DOHH2 (cell line): ENCODE data around the gene SLC9A5.

Source experiments
- H3F3A ChIP-seq: fragments of 200-600 bp; sonication (generic), shearing (Covaris generic); 2 replicates; pipeline ENCODE4 v1.6.0; 2016; ENCODE audit warnings: antibody characterized with exemption, mild to moderate bottlenecking; ENCODE audit not compliant: control insufficient read depth, insufficient read depth
- H3K27ac ChIP-seq: fragments of 200-600 bp; sonication (generic); 2 replicates; pipeline ENCODE4 v1.5.1; 2014; ENCODE audit warnings: low read depth, mild to moderate bottlenecking, low read length, moderate library complexity
- H3K27me3 ChIP-seq: fragments of 200-600 bp; sonication (generic); 2 replicates; pipeline ENCODE4 v1.6.1; 2014; ENCODE audit warnings: mild to moderate bottlenecking, low read length, mixed read lengths; ENCODE audit not compliant: control insufficient read depth
- H3K36me3 ChIP-seq: fragments of 200-600 bp; sonication (generic); 2 replicates; pipeline ENCODE4 v1.6.1; 2014; ENCODE audit warnings: mild to moderate bottlenecking, low read length, moderate library complexity, mixed read lengths; ENCODE audit not compliant: control insufficient read depth
- H3K4me1 ChIP-seq: fragments of 200-600 bp; sonication (generic); 2 replicates; pipeline ENCODE4 v1.6.1; 2014; ENCODE audit warnings: mild to moderate bottlenecking, low read length, mixed read lengths; ENCODE audit not compliant: control insufficient read depth
- H3K4me2 ChIP-seq: fragments of 200-600 bp; sonication (generic); 2 replicates; pipeline ENCODE4 v1.6.0; 2014; ENCODE audit warnings: mild to moderate bottlenecking, low read length, moderate library complexity
- H3K4me3 ChIP-seq: fragments of 200-600 bp; sonication (generic); 2 replicates; pipeline ENCODE4 v1.5.1; 2014; ENCODE audit warnings: mild to moderate bottlenecking, low read length, mixed read lengths
- H3K79me2 ChIP-seq: fragments of 200-600 bp; sonication (generic); 2 replicates; pipeline ENCODE4 v1.6.1; 2014; ENCODE audit warnings: mild to moderate bottlenecking, low read length, mixed read lengths; ENCODE audit not compliant: control insufficient read depth
- H3K9me2 ChIP-seq: fragments of 200-600 bp; sonication (generic); replicated peaks from 2 replicates; pipeline ENCODE4 v1.6.1; 2014; ENCODE audit warnings: mild to moderate bottlenecking, low read length, mixed read lengths; ENCODE audit not compliant: control insufficient read depth
- H3K9me3 ChIP-seq: fragments of 200-600 bp; sonication (generic); 2 replicates; pipeline ENCODE4 v1.6.1; 2014; ENCODE audit warnings: antibody characterized with exemption, low read length, mixed read lengths; ENCODE audit not compliant: control insufficient read depth, insufficient read depth
- H4K20me1 ChIP-seq: fragments of 200-600 bp; sonication (generic); 2 replicates; pipeline ENCODE4 v1.6.0; 2014; ENCODE audit warnings: low read depth, mild to moderate bottlenecking, antibody characterized with exemption, low read length, moderate library complexity; ENCODE audit not compliant: control insufficient read depth, insufficient read depth
- EZH2phosphoT487 ChIP-seq: fragments of 200-600 bp; sonication (generic); IDR thresholded peaks from 2 replicates; pipeline ENCODE4 v1.6.1; 2017; ENCODE audit warnings: borderline replicate concordance, mild to moderate bottlenecking, antibody characterized with exemption, low read length, moderate library complexity, mixed read lengths
- TF ChIP-seq, protein P1 (sequence below): fragments of 200-600 bp; sonication (generic); IDR thresholded peaks from one replicate; pipeline ENCODE4 v1.5.1; 2014; ENCODE audit warnings: antibody characterized with exemption, mild to moderate bottlenecking, low read depth, low read length; ENCODE audit not compliant: poor library complexity, severe bottlenecking

The SLC9A5 gene

GRCh38 chr16:67209565-67209964, 39.2 kb upstream of the SLC9A5 start:
- H3K9me2 ChIP-seq: no peaks in the 10 kb centered on the region
- H3F3A ChIP-seq: no peaks in the 10 kb centered on the region
- no peaks in the 10 kb centered on the region for H3K79me2 ChIP-seq
- no peaks in the 10 kb centered on the region for H3K36me3 ChIP-seq
- H3K27me3 ChIP-seq: peaks cover 3% of the 10 kb centered on the region; the same call in 1 of the 2 replicates
- no peak overlapping the region for H3K27ac ChIP-seq
- TF ChIP-seq, protein P1, sequence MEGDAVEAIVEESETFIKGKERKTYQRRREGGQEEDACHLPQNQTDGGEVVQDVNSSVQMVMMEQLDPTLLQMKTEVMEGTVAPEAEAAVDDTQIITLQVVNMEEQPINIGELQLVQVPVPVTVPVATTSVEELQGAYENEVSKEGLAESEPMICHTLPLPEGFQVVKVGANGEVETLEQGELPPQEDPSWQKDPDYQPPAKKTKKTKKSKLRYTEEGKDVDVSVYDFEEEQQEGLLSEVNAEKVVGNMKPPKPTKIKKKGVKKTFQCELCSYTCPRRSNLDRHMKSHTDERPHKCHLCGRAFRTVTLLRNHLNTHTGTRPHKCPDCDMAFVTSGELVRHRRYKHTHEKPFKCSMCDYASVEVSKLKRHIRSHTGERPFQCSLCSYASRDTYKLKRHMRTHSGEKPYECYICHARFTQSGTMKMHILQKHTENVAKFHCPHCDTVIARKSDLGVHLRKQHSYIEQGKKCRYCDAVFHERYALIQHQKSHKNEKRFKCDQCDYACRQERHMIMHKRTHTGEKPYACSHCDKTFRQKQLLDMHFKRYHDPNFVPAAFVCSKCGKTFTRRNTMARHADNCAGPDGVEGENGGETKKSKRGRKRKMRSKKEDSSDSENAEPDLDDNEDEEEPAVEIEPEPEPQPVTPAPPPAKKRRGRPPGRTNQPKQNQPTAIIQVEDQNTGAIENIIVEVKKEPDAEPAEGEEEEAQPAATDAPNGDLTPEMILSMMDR: no peak
- no peak for TF ChIP-seq EZH2phosphoT487
- H3K9me3 ChIP-seq: no peaks in the 10 kb centered on the region
- no peaks in the 10 kb centered on the region for H4K20me1 ChIP-seq
- no peak overlapping the region for H3K4me3 ChIP-seq
- no peak overlapping the region for H3K4me2 ChIP-seq
- no peaks in the 10 kb centered on the region for H3K4me1 ChIP-seq

DNA sequence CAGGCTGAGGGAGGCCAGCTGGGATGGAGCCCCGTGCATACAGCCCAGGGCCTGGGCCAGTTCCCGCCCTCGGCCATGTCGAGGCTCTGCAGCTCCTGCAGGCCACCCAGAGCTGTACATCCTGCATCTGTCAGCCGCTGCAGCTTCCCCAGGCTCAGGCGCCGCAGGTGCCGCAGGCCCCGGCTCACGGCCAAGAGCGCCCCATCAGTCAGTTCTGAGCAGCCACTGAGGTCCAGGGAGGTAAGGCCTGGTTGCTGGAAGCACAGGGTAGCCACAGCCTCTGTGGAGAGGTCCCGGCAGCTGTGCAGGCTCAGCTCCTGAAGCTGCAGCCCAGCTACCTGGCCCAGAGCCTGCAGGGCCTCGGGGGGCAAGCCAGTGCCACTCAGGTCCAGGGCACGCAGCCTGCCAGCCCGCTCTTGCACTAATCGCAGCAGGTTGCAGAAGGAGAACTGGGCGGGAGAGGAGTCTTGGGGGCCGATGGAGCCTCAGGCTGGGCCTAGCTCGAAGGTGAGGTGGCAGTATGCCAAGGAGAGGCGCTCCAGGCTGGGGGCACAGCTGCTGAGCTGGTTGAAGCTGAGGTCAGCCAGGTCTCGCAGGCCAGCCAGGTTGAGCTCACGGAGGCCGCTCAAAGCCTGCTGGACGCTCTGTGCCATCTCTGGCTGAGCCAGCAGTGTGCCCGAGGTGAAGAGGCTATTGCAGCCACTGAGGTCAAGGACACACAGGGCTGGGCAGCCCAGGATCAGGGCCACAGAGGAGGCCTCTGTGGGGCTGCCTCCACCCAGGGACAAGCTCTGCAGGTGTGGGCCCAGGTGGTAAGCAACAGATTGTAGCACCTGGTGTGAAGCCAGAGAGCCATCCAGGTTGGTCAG, 38.5 kb upstream of the SLC9A5 start:
- Histone ChIP-seq H3K4me3 (no peak overlapping the region), H3F3A (no peaks in the 10 kb centered on the region), H3K36me3 (no peaks in the 10 kb centered on the region), H3K9me2 (no peaks in the 10 kb centered on the region), H3K27ac (no peak overlapping the region), H3K27me3 (peaks cover 3% of the 10 kb centered on the region; the same call in 1 of the 2 replicates), H3K4me2 (no peak overlapping the region), H4K20me1 (no peaks in the 10 kb centered on the region), H3K79me2 (no peaks in the 10 kb centered on the region), H3K9me3 (no peaks in the 10 kb centered on the region), H3K4me1 (no peaks in the 10 kb centered on the region)
- TF ChIP-seq EZH2phosphoT487: no peak
- TF ChIP-seq, protein P1: no peak

DNA sequence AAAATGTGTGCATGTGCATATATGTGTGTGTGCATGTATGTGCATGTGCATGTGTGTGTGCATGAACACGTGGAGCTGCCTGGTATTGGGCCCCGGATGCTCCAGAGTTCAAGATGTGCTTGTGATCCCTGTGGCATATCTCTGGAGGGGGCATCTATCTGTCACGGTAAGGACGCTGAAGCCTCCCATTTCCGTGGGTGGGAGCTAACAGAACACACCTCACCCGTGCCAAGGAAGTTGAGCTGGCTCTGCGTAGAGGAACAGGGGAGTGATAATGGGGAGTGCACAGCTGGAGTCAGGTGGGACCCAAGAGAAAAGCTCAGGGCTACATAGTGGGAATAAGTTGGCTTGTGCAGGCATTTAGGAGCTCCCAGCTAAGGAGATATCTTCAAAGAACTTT, 37.1 kb upstream of the SLC9A5 start:
- no peaks in the 10 kb centered on the region for H3K9me3 ChIP-seq
- no peaks in the 10 kb centered on the region for H4K20me1 ChIP-seq
- H3F3A ChIP-seq: no peaks in the 10 kb centered on the region
- no peak overlapping the region for H3K27ac ChIP-seq
- no peaks in the 10 kb centered on the region for H3K79me2 ChIP-seq
- TF ChIP-seq EZH2phosphoT487: no peak
- TF ChIP-seq, protein P1: no peak
- no peaks in the 10 kb centered on the region for H3K9me2 ChIP-seq
- no peaks in the 10 kb centered on the region for H3K36me3 ChIP-seq
- no peaks in the 10 kb centered on the region for H3K4me1 ChIP-seq
- no peak overlapping the region for H3K4me3 ChIP-seq
- H3K27me3 ChIP-seq: peaks cover 3% of the 10 kb centered on the region; the same call in 1 of the 2 replicates
- H3K4me2 ChIP-seq: no peak overlapping the region
